AG04449 (cell line): ENCODE results near the gene BAIAP2.

Experiments
- CTCF ChIA-PET: fragments of 350-600 bp; formaldehyde crosslinking; extraction: SDS; loops from one replicate; lab custom pipeline; 2021; ENCODE audit warnings: antibody characterized with exemption; lab: Yijun Ruan, JAX
- POLR2A ChIA-PET: fragments of 400-600, 350-600 bp; formaldehyde crosslinking; extraction: SDS; loops from one replicate; lab custom pipeline; 2020; ENCODE audit warnings: antibody characterized with exemption, inconsistent platforms; lab: Yijun Ruan, JAX
- DNase-seq: peaks from one replicate; pipeline ENCODE4 v3.0.0-alpha.2; 2010; ENCODE audit warnings: low read depth, low spot score
- H3K4me3 ChIP-seq: 2 replicates; pipeline ENCODE4 v1.5.1; 2011; ENCODE audit warnings: low read depth, mild to moderate bottlenecking, control low read depth, low read length
- CTCF ChIP-seq: IDR thresholded peaks from one replicate; pipeline ENCODE4 v1.5.1; 2011; ENCODE audit warnings: mild to moderate bottlenecking, moderate library complexity, low read length, control low read depth, inconsistent platforms; ENCODE audit not compliant: insufficient read depth; ENCODE audit errors: missing control alignments

The BAIAP2 gene

GRCh38 chr17:81127526-81128177 lies 92.7 kb downstream of the BAIAP2 start:
- no peak overlapping the region for H3K4me3 ChIP-seq
- no peak for TF ChIP-seq CTCF
- POLR2A ChIA-PET, result no interaction called here
- DNase-seq, result no peak
- CTCF ChIA-PET, result interaction anchor here (0.9 kb wide), 1 partner anchor 13 kb away, joined by 4 read pairs; no protein-coding TSS in a partner anchor

GRCh38 chr17:81128338-81128737 lies 93.4 kb downstream of the BAIAP2 start:
- no peak for DNase-seq
- no peak overlapping the region for H3K4me3 ChIP-seq
- TF ChIP-seq CTCF, result no peak
- CTCF ChIA-PET, result interaction anchor here (0.9 kb wide), 1 partner anchor 12 kb away, joined by 4 read pairs; no protein-coding TSS in a partner anchor
- POLR2A ChIA-PET, result no interaction called here

GRCh38 chr17:81128774-81129173 lies 93.8 kb downstream of the BAIAP2 start:
- TF ChIP-seq CTCF, result no peak
- ChIA-PET POLR2A (no interaction called here), CTCF (interaction anchor here (0.9 kb wide), 1 partner anchor 12 kb away, joined by 4 read pairs; no protein-coding TSS in a partner anchor)
- no peak for DNase-seq
- no peak overlapping the region for H3K4me3 ChIP-seq

GRCh38 chr17:81129289-81129688 lies 94.3 kb downstream of the BAIAP2 start:
- H3K4me3 ChIP-seq, result no peak overlapping the region
- TF ChIP-seq CTCF, result no peak
- POLR2A ChIA-PET, result no interaction called here
- CTCF ChIA-PET, result interaction anchor here (7.0 kb wide), 1 partner anchor 14 kb away, joined by 38 read pairs; no protein-coding TSS in a partner anchor
- no peak for DNase-seq

GRCh38 chr17:81129711-81130367 lies 94.9 kb downstream of the BAIAP2 start:
- no peak for TF ChIP-seq CTCF
- H3K4me3 ChIP-seq, result no peak overlapping the region
- CTCF ChIA-PET, result interaction anchor here (7.0 kb wide), 1 partner anchor 13 kb away, joined by 38 read pairs; no protein-coding TSS in a partner anchor
- POLR2A ChIA-PET, result no interaction called here
- DNase-seq, result no peak
